Liver (tissue), 3 donors: ENCODE data around the gene BRCA1.

ENCODE experiments used
- RXRA ChIP-seq, 2 donors: IDR thresholded peaks; 2 replicates each; pipeline ENCODE4 v1.6.1; 2017 to 2018; ENCODE audit warnings: antibody characterized with exemption in 2 of 2, mild to moderate bottlenecking in 1 of 2
- TF ChIP-seq, protein P1 (sequence below): fragments of 150-350 bp; IDR thresholded peaks from 2 replicates; pipeline ENCODE4 v1.5.1; 2017; ENCODE audit warnings: improper control_type of control experiment, low read depth, low read length; ENCODE audit not compliant: missing input control
- TF ChIP-seq, protein P2 (sequence below): IDR thresholded peaks from 2 replicates; pipeline ENCODE4 v1.6.1; 2016; ENCODE audit warnings: antibody characterized with exemption, mild to moderate bottlenecking
- donor health status: healthy.
- donor health status: healthy.

DNA sequence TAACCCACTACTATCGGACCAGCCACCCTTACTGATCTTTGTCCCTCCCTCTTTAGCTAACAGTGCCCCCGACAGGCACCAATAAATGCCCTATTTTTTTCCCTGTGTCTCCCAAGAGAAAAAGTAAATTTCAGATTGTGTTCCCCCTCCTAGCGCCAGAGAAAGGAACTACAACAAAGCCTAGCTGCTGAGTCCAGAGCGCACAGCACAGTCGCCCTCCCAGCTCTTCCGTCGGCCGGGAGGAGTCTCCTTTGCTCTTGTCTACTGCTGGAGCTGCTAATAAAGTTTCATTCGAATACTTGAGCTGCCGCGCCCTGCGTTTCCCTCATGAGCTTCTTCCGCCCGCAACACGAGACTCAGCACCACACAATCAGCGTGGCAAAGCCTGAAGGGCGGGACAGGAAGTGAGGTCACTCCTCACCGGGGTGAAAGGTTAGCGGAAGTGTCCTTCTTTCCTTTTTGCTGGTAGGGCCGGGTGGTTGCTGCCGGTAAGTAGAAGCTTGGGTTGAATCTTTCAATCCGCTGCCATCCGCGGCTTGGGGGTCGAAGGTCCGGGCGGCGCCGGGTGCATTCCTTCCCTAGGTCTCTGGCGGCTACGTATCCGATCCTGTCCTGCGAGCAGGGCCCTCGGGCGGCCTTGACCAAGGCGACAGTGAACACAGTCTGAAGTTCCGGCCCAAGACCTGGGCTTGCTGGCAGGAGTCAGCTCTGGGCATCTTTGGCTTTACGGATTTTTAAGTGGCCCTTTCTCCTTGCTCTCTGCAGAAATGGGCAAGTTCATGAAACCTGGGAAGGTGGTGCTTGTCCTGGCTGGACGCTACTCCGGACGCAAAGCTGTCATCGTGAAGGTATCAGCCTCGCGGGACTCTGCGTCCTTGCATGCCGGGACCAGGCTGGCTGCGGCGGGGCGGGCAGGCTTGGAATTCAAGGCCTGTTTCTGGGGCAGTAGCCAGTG, 126.9 kb downstream of the BRCA1 start, which contains the start of gene RPL27:
- TF ChIP-seq, protein P1, sequence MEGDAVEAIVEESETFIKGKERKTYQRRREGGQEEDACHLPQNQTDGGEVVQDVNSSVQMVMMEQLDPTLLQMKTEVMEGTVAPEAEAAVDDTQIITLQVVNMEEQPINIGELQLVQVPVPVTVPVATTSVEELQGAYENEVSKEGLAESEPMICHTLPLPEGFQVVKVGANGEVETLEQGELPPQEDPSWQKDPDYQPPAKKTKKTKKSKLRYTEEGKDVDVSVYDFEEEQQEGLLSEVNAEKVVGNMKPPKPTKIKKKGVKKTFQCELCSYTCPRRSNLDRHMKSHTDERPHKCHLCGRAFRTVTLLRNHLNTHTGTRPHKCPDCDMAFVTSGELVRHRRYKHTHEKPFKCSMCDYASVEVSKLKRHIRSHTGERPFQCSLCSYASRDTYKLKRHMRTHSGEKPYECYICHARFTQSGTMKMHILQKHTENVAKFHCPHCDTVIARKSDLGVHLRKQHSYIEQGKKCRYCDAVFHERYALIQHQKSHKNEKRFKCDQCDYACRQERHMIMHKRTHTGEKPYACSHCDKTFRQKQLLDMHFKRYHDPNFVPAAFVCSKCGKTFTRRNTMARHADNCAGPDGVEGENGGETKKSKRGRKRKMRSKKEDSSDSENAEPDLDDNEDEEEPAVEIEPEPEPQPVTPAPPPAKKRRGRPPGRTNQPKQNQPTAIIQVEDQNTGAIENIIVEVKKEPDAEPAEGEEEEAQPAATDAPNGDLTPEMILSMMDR, result peak; percentile 97
- TF ChIP-seq RXRA (IDR thresholded peaks at IDR 0.05), result peak; percentile 87 to 93
- TF ChIP-seq, protein P2, sequence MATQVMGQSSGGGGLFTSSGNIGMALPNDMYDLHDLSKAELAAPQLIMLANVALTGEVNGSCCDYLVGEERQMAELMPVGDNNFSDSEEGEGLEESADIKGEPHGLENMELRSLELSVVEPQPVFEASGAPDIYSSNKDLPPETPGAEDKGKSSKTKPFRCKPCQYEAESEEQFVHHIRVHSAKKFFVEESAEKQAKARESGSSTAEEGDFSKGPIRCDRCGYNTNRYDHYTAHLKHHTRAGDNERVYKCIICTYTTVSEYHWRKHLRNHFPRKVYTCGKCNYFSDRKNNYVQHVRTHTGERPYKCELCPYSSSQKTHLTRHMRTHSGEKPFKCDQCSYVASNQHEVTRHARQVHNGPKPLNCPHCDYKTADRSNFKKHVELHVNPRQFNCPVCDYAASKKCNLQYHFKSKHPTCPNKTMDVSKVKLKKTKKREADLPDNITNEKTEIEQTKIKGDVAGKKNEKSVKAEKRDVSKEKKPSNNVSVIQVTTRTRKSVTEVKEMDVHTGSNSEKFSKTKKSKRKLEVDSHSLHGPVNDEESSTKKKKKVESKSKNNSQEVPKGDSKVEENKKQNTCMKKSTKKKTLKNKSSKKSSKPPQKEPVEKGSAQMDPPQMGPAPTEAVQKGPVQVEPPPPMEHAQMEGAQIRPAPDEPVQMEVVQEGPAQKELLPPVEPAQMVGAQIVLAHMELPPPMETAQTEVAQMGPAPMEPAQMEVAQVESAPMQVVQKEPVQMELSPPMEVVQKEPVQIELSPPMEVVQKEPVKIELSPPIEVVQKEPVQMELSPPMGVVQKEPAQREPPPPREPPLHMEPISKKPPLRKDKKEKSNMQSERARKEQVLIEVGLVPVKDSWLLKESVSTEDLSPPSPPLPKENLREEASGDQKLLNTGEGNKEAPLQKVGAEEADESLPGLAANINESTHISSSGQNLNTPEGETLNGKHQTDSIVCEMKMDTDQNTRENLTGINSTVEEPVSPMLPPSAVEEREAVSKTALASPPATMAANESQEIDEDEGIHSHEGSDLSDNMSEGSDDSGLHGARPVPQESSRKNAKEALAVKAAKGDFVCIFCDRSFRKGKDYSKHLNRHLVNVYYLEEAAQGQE, result peak; percentile 88
